Measurements from ENCODE around the gene UGCG. TPM values are rescaled to one million over a fixed set of nuclear protein-coding genes. Genes with fewer than 3 reads are reported as not detected.

UGCG gene
- total and polyA plus RNA-seq, 10 of the 15 experiments (the other 5 are each of a cell fraction or from before 2014, with no cell fraction given), result 21.7 to 96.6 (median 48.9) TPM

GRCh38 chr9:111975709-111976108, 79.1 kb downstream of the UGCG start (continued):
- TF ChIP-seq ZNF687 (IDR thresholded peaks at IDR 0.05) (peak; percentile 56), ZBTB33 (IDR thresholded peaks at IDR 0.05) (no peak), ZNF207 (IDR thresholded peaks at IDR 0.05; ENCODE audit: borderline replicate concordance) (no peak), RAD21 (IDR thresholded peaks at IDR 0.05; ENCODE audit: insufficient read depth, low read depth, low read length) (peak; percentile 57), EGR1 (IDR thresholded peaks at IDR 0.05; ENCODE audit: borderline replicate concordance in 1 of 2, low read depth in 2 of 2, low read length in 2 of 2) (no peak), RAD51 (IDR thresholded peaks at IDR 0.05) (no peak), SMC3 (IDR thresholded peaks at IDR 0.05; ENCODE audit: borderline replicate concordance, low read length) (peak; percentile 55), YY1 (IDR thresholded peaks at IDR 0.05; ENCODE audit: low read depth, low read length) (0 out of 2 replicates have a peak, but pooled peaks have one; percentile 30), ATF3 (IDR thresholded peaks at IDR 0.05; ENCODE audit: borderline replicate concordance, extremely low read depth, low read depth, low read length) (no peak), CHD2 (IDR thresholded peaks at IDR 0.05; ENCODE audit: borderline replicate concordance, low read depth, low read length) (no peak), ZNF592 (IDR thresholded peaks at IDR 0.05) (no peak), WRNIP1 (IDR thresholded peaks at IDR 0.05; ENCODE audit: borderline replicate concordance, low read depth, low read length) (no peak), TCF12 (IDR thresholded peaks at IDR 0.05; ENCODE audit: low read depth, low read length) (peak; percentile 68; the same call in 1 of the 2 replicates), SIN3A (IDR thresholded peaks at IDR 0.05; ENCODE audit: low read depth, low read length) (no peak)

All from GM12878 (cell line).